HG02870 (cell line): ENCODE data around the gene SPOCK1.
A peak's percentile ranks its signal among the peaks of the same experiment; 100 is the strongest.

Experiments used
- ATAC-seq: cut with Tn5 transposase; IDR thresholded peaks from one replicate; pipeline ENCODE4 v1.9.1; 2021; ENCODE audit warnings: mild to moderate bottlenecking, moderate library complexity; ENCODE audit not compliant: unreplicated experiment

The SPOCK1 gene

GRCh38 chr5:137176126-137176525, 323.0 kb downstream of the SPOCK1 start:
- ATAC-seq = no peak

GRCh38 chr5:137174196-137174595, 324.9 kb downstream of the SPOCK1 start:
- no peak for ATAC-seq

- ATAC-seq = no peak
Observed at GRCh38 chr5:137172258-137172657, 326.9 kb downstream of the SPOCK1 start.

GRCh38 chr5:137167187-137167586, 331.9 kb downstream of the SPOCK1 start:
- ATAC-seq = no peak

- ATAC-seq = no peak
Observed at GRCh38 chr5:137164961-137165360, 334.2 kb downstream of the SPOCK1 start.

GRCh38 chr5:137164536-137164935, 334.6 kb downstream of the SPOCK1 start:
- ATAC-seq = no peak

GRCh38 chr5:137158691-137159090, 340.4 kb downstream of the SPOCK1 start:
- no peak for ATAC-seq

- ATAC-seq = no peak
Observed at GRCh38 chr5:137156180-137156579, 342.9 kb downstream of the SPOCK1 start.

GRCh38 chr5:137155261-137156000, 343.7 kb downstream of the SPOCK1 start:
- no peak for ATAC-seq

- ATAC-seq = no peak
Observed at GRCh38 chr5:137152616-137153015, 346.5 kb downstream of the SPOCK1 start.

GRCh38 chr5:137148655-137149054, 350.5 kb downstream of the SPOCK1 start:
- no peak for ATAC-seq

GRCh38 chr5:137148159-137148558, 351.0 kb downstream of the SPOCK1 start:
- no peak for ATAC-seq

GRCh38 chr5:137147346-137147745, 351.8 kb downstream of the SPOCK1 start:
- no peak for ATAC-seq

GRCh38 chr5:137146402-137146890, 352.7 kb downstream of the SPOCK1 start:
- no peak for ATAC-seq

GRCh38 chr5:137145721-137146120, 353.4 kb downstream of the SPOCK1 start:
- no peak for ATAC-seq

- no peak for ATAC-seq
Observed at GRCh38 chr5:137144656-137145055, 354.5 kb downstream of the SPOCK1 start.

GRCh38 chr5:137142764-137143605, 356.1 kb downstream of the SPOCK1 start:
- ATAC-seq = peak; percentile 45

- peak; percentile 11 for ATAC-seq
Observed at GRCh38 chr5:137142346-137142745, 356.8 kb downstream of the SPOCK1 start.

- no peak for ATAC-seq
Observed at GRCh38 chr5:137141779-137142178, 357.3 kb downstream of the SPOCK1 start.

- ATAC-seq = no peak
Observed at GRCh38 chr5:137136991-137137632, 362.0 kb downstream of the SPOCK1 start.

- ATAC-seq = no peak
Observed at GRCh38 chr5:137134920-137135532, 364.1 kb downstream of the SPOCK1 start.
